Panc1 (cell line): Measurements from ENCODE around the gene AQP12B.

Experiments used
- POLR2AphosphoS5 ChIP-seq: IDR thresholded peaks from 2 replicates; pipeline ENCODE4 v1.6.1; 2012; ENCODE audit warnings: mild to moderate bottlenecking, low read depth, low read length, moderate library complexity
- TCF7L2 ChIP-seq: IDR thresholded peaks from 2 replicates; pipeline ENCODE4 v1.6.1; 2011; ENCODE audit warnings: mild to moderate bottlenecking, low read depth, low read length, inconsistent platforms
- TF ChIP-seq, protein P1 (sequence below): fragments of 450-650 bp; IDR thresholded peaks from 2 replicates; pipeline ENCODE4 v1.5.1; 2017; ENCODE audit warnings: mild to moderate bottlenecking
- TF ChIP-seq, protein P2 (sequence below), 2 experiments: IDR thresholded peaks; 2 replicates each; pipeline ENCODE4 v1.6.1; 2011 to 2012; ENCODE audit warnings: low read depth in 2 of 2, control low read depth in 1 of 2, low read length in 1 of 2, mild to moderate bottlenecking in 1 of 2, moderate library complexity in 1 of 2; ENCODE audit not compliant: insufficient read depth in 1 of 2

DNA sequence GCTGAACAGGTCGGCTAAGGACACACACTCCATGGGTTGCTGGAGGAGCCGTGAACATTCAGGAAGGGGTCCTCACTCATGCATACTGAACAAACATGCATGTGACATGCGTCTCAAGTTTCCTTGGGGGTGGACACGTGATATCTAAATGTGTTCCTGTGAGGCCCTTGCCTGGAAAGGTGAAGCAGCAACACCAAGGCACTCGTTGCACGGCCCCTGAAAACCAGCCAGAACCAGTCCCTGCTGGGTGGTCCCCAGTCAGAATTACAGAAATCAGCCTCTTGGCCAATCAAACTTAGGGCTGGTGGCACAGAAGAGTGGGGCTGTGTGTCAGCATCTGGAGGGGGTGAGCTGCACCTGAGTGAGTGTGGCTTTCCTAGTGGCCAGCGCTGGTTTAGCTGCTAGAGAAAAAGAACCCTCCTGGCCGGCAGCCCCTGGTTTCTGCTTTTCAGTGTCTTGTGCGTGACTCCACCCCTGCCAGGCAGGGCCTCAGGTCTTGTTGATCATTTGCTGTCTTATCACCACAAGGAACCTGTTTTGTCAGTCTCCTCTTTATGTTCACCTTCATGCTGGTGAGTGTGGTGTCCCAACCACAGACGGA, 3.2 kb upstream of the AQP12B start:
- TF ChIP-seq, protein P1, sequence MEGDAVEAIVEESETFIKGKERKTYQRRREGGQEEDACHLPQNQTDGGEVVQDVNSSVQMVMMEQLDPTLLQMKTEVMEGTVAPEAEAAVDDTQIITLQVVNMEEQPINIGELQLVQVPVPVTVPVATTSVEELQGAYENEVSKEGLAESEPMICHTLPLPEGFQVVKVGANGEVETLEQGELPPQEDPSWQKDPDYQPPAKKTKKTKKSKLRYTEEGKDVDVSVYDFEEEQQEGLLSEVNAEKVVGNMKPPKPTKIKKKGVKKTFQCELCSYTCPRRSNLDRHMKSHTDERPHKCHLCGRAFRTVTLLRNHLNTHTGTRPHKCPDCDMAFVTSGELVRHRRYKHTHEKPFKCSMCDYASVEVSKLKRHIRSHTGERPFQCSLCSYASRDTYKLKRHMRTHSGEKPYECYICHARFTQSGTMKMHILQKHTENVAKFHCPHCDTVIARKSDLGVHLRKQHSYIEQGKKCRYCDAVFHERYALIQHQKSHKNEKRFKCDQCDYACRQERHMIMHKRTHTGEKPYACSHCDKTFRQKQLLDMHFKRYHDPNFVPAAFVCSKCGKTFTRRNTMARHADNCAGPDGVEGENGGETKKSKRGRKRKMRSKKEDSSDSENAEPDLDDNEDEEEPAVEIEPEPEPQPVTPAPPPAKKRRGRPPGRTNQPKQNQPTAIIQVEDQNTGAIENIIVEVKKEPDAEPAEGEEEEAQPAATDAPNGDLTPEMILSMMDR, result no peak
- no peak for TF ChIP-seq POLR2AphosphoS5
- no peak for TF ChIP-seq TCF7L2
- TF ChIP-seq, protein P2, sequence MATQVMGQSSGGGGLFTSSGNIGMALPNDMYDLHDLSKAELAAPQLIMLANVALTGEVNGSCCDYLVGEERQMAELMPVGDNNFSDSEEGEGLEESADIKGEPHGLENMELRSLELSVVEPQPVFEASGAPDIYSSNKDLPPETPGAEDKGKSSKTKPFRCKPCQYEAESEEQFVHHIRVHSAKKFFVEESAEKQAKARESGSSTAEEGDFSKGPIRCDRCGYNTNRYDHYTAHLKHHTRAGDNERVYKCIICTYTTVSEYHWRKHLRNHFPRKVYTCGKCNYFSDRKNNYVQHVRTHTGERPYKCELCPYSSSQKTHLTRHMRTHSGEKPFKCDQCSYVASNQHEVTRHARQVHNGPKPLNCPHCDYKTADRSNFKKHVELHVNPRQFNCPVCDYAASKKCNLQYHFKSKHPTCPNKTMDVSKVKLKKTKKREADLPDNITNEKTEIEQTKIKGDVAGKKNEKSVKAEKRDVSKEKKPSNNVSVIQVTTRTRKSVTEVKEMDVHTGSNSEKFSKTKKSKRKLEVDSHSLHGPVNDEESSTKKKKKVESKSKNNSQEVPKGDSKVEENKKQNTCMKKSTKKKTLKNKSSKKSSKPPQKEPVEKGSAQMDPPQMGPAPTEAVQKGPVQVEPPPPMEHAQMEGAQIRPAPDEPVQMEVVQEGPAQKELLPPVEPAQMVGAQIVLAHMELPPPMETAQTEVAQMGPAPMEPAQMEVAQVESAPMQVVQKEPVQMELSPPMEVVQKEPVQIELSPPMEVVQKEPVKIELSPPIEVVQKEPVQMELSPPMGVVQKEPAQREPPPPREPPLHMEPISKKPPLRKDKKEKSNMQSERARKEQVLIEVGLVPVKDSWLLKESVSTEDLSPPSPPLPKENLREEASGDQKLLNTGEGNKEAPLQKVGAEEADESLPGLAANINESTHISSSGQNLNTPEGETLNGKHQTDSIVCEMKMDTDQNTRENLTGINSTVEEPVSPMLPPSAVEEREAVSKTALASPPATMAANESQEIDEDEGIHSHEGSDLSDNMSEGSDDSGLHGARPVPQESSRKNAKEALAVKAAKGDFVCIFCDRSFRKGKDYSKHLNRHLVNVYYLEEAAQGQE (IDR thresholded peaks at IDR 0.05; ENCODE audit: insufficient read depth in 1 of 2, low read depth in 2 of 2, low read length in 1 of 2), result no peak
